Stimulated activated CD8-positive, alpha-beta memory T cell treated with anti-CD3 and anti-CD28 coated beads, Interleukin-4, amount 100 ng/mL, for 1 hour (primary cell): ENCODE results near the gene ABCC4.

Experiments
- DNase-seq, 2 donors: peaks; one replicate each; pipeline ENCODE4 v3.0.0-alpha.2; 2020; ENCODE audit warnings: low read depth in 2 of 2, low spot score in 1 of 2

ABCC4 gene

GRCh38 chr13:95118541-95119324, 182.5 kb downstream of the ABCC4 start:
- no peak for DNase-seq

GRCh38 chr13:95117092-95117491, 184.2 kb downstream of the ABCC4 start:
- DNase-seq, result no peak

- DNase-seq, result no peak
Observed at GRCh38 chr13:95115525-95115924, 185.7 kb downstream of the ABCC4 start.

GRCh38 chr13:95113601-95114000, 187.7 kb downstream of the ABCC4 start:
- no peak for DNase-seq

- DNase-seq, result no peak
Observed at GRCh38 chr13:95112883-95113282, 188.4 kb downstream of the ABCC4 start.

GRCh38 chr13:95111608-95112007, 189.6 kb downstream of the ABCC4 start:
- no peak for DNase-seq

GRCh38 chr13:95106562-95106961, 194.7 kb downstream of the ABCC4 start:
- DNase-seq, result no peak

- DNase-seq, result no peak
Observed at GRCh38 chr13:95100525-95101433, 200.5 kb downstream of the ABCC4 start.

- DNase-seq, result no peak
Observed at GRCh38 chr13:95099541-95099940, 201.7 kb downstream of the ABCC4 start.

GRCh38 chr13:95098916-95099315, 202.3 kb downstream of the ABCC4 start:
- DNase-seq, result no peak

- no peak for DNase-seq
Observed at GRCh38 chr13:95091755-95092154, 209.5 kb downstream of the ABCC4 start.

GRCh38 chr13:95087746-95088305, 213.4 kb downstream of the ABCC4 start:
- DNase-seq, result no peak

GRCh38 chr13:95086761-95087160, 214.5 kb downstream of the ABCC4 start:
- no peak for DNase-seq

GRCh38 chr13:95083758-95084157, 217.5 kb downstream of the ABCC4 start:
- no peak for DNase-seq

GRCh38 chr13:95083066-95083465, 218.2 kb downstream of the ABCC4 start:
- DNase-seq, result no peak

- no peak for DNase-seq
Observed at GRCh38 chr13:95075506-95075905, 225.7 kb downstream of the ABCC4 start.

GRCh38 chr13:95074820-95075219, 226.4 kb downstream of the ABCC4 start:
- no peak for DNase-seq

- no peak for DNase-seq
Observed at GRCh38 chr13:95073747-95074311, 227.4 kb downstream of the ABCC4 start.

- DNase-seq, result no peak
Observed at GRCh38 chr13:95067303-95067702, 233.9 kb downstream of the ABCC4 start.

GRCh38 chr13:95060014-95060519, 241.2 kb downstream of the ABCC4 start:
- no peak for DNase-seq

GRCh38 chr13:95059306-95059705, 241.9 kb downstream of the ABCC4 start:
- no peak for DNase-seq
